Keratinocyte (primary cell): Measurements from ENCODE around the gene SSTR4. TPM values are rescaled to one million over a fixed set of nuclear protein-coding genes. Genes with fewer than 3 reads are reported as not detected.

Experiments used
- DNase-seq: peaks from one replicate; pipeline ENCODE4 v3.0.0-alpha.2; 2011; ENCODE audit warnings: low read depth, missing footprints, low spot score
- FAIRE-seq: peaks from 2 replicates; lab custom pipeline; 2011; peaks lifted over from hg19 to GRCh38; lab: Jason Lieb, UNC
- H2AFZ ChIP-seq: 2 replicates; pipeline ENCODE4 v1.6.0; 2012; ENCODE audit warnings: low read length, control low read depth, inconsistent platforms; ENCODE audit not compliant: control insufficient read depth
- H3K27ac ChIP-seq: 2 replicates; pipeline ENCODE4 v1.5.1; 2011; ENCODE audit warnings: low read length; ENCODE audit not compliant: control insufficient read depth, insufficient read depth
- H3K27me3 ChIP-seq: 3 replicates; pipeline ENCODE4 v1.6.0; 2011; ENCODE audit warnings: low read length; ENCODE audit not compliant: control insufficient read depth, insufficient read depth; ENCODE audit errors: extremely low read depth
- H3K36me3 ChIP-seq, 2 experiments: 2 replicates in 1 of 2; 3 replicates in 1 of 2; pipeline ENCODE4 v1.5.1; 2011; ENCODE audit warnings: low read length in 2 of 2, mild to moderate bottlenecking in 1 of 2; ENCODE audit not compliant: control insufficient read depth in 2 of 2, insufficient read depth in 2 of 2; ENCODE audit errors: extremely low read depth in 1 of 2
- H3K4me1 ChIP-seq: 3 replicates; pipeline ENCODE4 v1.5.1; 2011; ENCODE audit warnings: low read length; ENCODE audit not compliant: control insufficient read depth, insufficient read depth; ENCODE audit errors: extremely low read depth
- H3K4me2 ChIP-seq: 3 replicates; pipeline ENCODE4 v1.6.0; 2011; ENCODE audit warnings: low read depth, low read length; ENCODE audit not compliant: control insufficient read depth, insufficient read depth; ENCODE audit errors: extremely low read depth
- H3K4me3 ChIP-seq, 3 experiments: fragments of 200-600 bp in 1 of 3; sonication (generic) in 1 of 3; 2 replicates in 2 of 3; 3 replicates in 1 of 3; pipeline ENCODE4 v1.5.1; 2011 to 2016; ENCODE audit warnings: low read length in 3 of 3, mild to moderate bottlenecking in 3 of 3, control low read depth in 2 of 3, inconsistent platforms in 1 of 3, low read depth in 1 of 3, mixed read lengths in 1 of 3, mixed run types in 1 of 3, moderate library complexity in 1 of 3; ENCODE audit not compliant: control insufficient read depth in 2 of 3, insufficient read depth in 2 of 3; ENCODE audit errors: extremely low read depth in 1 of 3
- H3K79me2 ChIP-seq: 2 replicates; pipeline ENCODE4 v1.6.0; 2012; ENCODE audit warnings: low read length; ENCODE audit not compliant: control insufficient read depth, insufficient read depth
- H3K9ac ChIP-seq: 3 replicates; pipeline ENCODE4 v1.6.0; 2011; ENCODE audit warnings: low read length; ENCODE audit not compliant: control insufficient read depth, insufficient read depth; ENCODE audit errors: extremely low read depth
- H3K9me1 ChIP-seq: 3 replicates; pipeline ENCODE4 v1.6.0; 2011; ENCODE audit warnings: low read length; ENCODE audit not compliant: control insufficient read depth, insufficient read depth; ENCODE audit errors: extremely low read depth
- H3K9me3 ChIP-seq: 2 replicates; pipeline ENCODE4 v1.5.1; 2012; ENCODE audit warnings: low read depth, low read length; ENCODE audit not compliant: control insufficient read depth
- H4K20me1 ChIP-seq: 3 replicates; pipeline ENCODE4 v1.6.0; 2011; ENCODE audit warnings: low read length; ENCODE audit not compliant: control insufficient read depth, insufficient read depth; ENCODE audit errors: extremely low read depth
- EZH2 ChIP-seq: IDR thresholded peaks from one replicate; pipeline ENCODE4 v1.6.1; 2012; ENCODE audit warnings: inconsistent platforms, mild to moderate bottlenecking, low read length, moderate library complexity
- dilution Hi-C: fragments of 300-500 bp; cut with MboI; formaldehyde crosslinking; loops from one replicate; pipeline ENCODE4 v1.7.0; 2020; ENCODE audit warnings: low sequenced_read_pairs; ENCODE audit not compliant: extremely low pct_ligation_motif_present
- polyA plus RNA-seq, 5 experiments: library from polyadenylated mRNA; depleted of rRNA in 3 of 5; stranded (reverse) in 3 of 5; stranded (forward) in 1 of 5; unstranded in 1 of 5; fragments of >200 nt; gene quantifications; 1 replicate in 1 of 5; 2 replicates in 3 of 5; 3 replicates in 1 of 5; pipeline versions ENCODE4 v1.2.1 to v1.2.3, GENCODE V29; 2011 to 2012; ENCODE audit warnings: missing spikeins in 2 of 5, low read depth in 1 of 5, low replicate concordance in 1 of 5
- TF ChIP-seq, protein P1 (sequence below), 3 experiments: IDR thresholded peaks in 1 of 3; conservative IDR thresholded peaks in 1 of 3; optimal IDR thresholded peaks in 1 of 3; 2 replicates in 2 of 3; 3 replicates in 1 of 3; pipeline versions ENCODE3 to v1.5.1; 2011; ENCODE audit warnings: low read length in 3 of 3, mild to moderate bottlenecking in 3 of 3, moderate library complexity in 2 of 3, control low read depth in 1 of 3, inconsistent platforms in 1 of 3; ENCODE audit not compliant: insufficient read depth in 2 of 3; ENCODE audit errors: extremely low read depth in 1 of 3

SSTR4 gene
- polyA plus RNA-seq, 1 donor (not counting 4 experiments of a cell fraction or from before 2014, with no cell fraction given), result not detected

DNA sequence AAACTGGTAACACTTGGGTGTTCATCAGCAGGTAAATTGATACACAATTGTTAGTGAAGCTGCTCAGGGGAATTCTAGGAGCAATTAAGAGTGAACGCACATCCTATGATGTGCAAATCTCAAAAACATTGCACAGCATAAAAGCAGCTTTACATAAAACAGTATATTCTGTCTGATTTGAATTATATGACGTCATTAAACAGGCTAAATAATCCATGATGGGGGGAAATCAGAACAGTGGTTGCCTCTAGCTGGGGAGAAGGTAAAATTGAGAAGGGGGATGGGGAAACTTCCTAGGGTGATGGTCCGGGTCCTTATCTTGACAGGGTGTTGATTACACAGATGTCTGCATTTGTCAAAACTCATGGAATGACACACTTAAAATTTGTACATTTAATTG, 31.7 kb downstream of the SSTR4 start:
- H3K9me1 ChIP-seq, result no peaks in the 10 kb centered on the region
- no peaks in the 10 kb centered on the region for H4K20me1 ChIP-seq
- no peak for FAIRE-seq

GRCh38 chr20:23068283-23068682, 33.2 kb downstream of the SSTR4 start:
- Histone ChIP-seq H3K9me3 (no peaks in the 10 kb centered on the region), H3K79me2 (no peaks in the 10 kb centered on the region), H3K4me2 (no peak overlapping the region), H3K36me3 (no peaks in the 10 kb centered on the region), H2AFZ (no peak overlapping the region), H4K20me1 (no peaks in the 10 kb centered on the region), H3K9me1 (no peaks in the 10 kb centered on the region), H3K4me3 (no peak overlapping the region), H3K9ac (no peak overlapping the region), H3K27me3 (no peaks in the 10 kb centered on the region), H3K4me1 (no peaks in the 10 kb centered on the region), H3K27ac (no peak overlapping the region)
- dilution Hi-C loops, result no loop called here
- no peak for DNase-seq
- TF ChIP-seq, protein P1, sequence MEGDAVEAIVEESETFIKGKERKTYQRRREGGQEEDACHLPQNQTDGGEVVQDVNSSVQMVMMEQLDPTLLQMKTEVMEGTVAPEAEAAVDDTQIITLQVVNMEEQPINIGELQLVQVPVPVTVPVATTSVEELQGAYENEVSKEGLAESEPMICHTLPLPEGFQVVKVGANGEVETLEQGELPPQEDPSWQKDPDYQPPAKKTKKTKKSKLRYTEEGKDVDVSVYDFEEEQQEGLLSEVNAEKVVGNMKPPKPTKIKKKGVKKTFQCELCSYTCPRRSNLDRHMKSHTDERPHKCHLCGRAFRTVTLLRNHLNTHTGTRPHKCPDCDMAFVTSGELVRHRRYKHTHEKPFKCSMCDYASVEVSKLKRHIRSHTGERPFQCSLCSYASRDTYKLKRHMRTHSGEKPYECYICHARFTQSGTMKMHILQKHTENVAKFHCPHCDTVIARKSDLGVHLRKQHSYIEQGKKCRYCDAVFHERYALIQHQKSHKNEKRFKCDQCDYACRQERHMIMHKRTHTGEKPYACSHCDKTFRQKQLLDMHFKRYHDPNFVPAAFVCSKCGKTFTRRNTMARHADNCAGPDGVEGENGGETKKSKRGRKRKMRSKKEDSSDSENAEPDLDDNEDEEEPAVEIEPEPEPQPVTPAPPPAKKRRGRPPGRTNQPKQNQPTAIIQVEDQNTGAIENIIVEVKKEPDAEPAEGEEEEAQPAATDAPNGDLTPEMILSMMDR (optimal IDR thresholded peaks at IDR 0.05 in 1 of 3, IDR thresholded peaks at IDR 0.05 in 1 of 3, conservative IDR thresholded peaks at IDR 0.05 in 1 of 3; ENCODE audit: extremely low read depth in 1 of 3, insufficient read depth in 2 of 3, low read length in 3 of 3), result no peak
- TF ChIP-seq EZH2, result no peak
- no peak for FAIRE-seq

More for the DNA sequence above, 31.7 kb downstream of the SSTR4 start:
- Histone ChIP-seq H2AFZ (no peak overlapping the region), H3K36me3 (no peaks in the 10 kb centered on the region), H3K4me2 (no peak overlapping the region), H3K4me1 (no peaks in the 10 kb centered on the region), H3K27me3 (no peaks in the 10 kb centered on the region), H3K27ac (no peak overlapping the region), H3K79me2 (no peaks in the 10 kb centered on the region), H3K4me3 (no peak overlapping the region), H3K9me3 (no peaks in the 10 kb centered on the region), H3K9ac (no peak overlapping the region)
- no peak for DNase-seq
- TF ChIP-seq, protein P1 (optimal IDR thresholded peaks at IDR 0.05 in 1 of 3, IDR thresholded peaks at IDR 0.05 in 1 of 3, conservative IDR thresholded peaks at IDR 0.05 in 1 of 3; ENCODE audit: extremely low read depth in 1 of 3, insufficient read depth in 2 of 3, low read length in 3 of 3), result no peak
- no peak for TF ChIP-seq EZH2
- dilution Hi-C loops, result no loop called here
